Spleen (tissue), 11 donors: ENCODE data around the gene MALL. TPM values are rescaled to one million over a fixed set of nuclear protein-coding genes. Genes with fewer than 3 reads are reported as not detected.

ENCODE experiments used
- DNase-seq: peaks from one replicate; pipeline ENCODE4 v3.0.0-alpha.2; 2020
- H3K27ac ChIP-seq, 8 donors: fragments of 200-600 bp; sonication (generic) in 7 of 8; 1 replicate in 4 of 8; 2 replicates in 4 of 8; pipeline versions ENCODE4 v1.5.0 to v1.8.0; 2016 to 2021; ENCODE audit warnings: inconsistent platforms in 4 of 8, mild to moderate bottlenecking in 4 of 8, moderate library complexity in 1 of 8
- H3K27me3 ChIP-seq, 7 donors: fragments of 200-600 bp; sonication (generic) in 6 of 7; replicated peaks in 1 of 7; 1 replicate in 4 of 7; 2 replicates in 3 of 7; pipeline versions ENCODE4 v1.5.0 to v1.8.0; 2016 to 2021; ENCODE audit warnings: inconsistent platforms in 3 of 7, mild to moderate bottlenecking in 1 of 7
- H3K36me3 ChIP-seq, 6 donors: fragments of 200-600 bp; sonication (generic) in 5 of 6; 1 replicate in 4 of 6; 2 replicates in 2 of 6; pipeline versions ENCODE4 v1.5.0 to v1.8.0; 2016 to 2021; ENCODE audit warnings: inconsistent platforms in 2 of 6
- H3K4me1 ChIP-seq, 6 donors: fragments of 200-600 bp; sonication (generic) in 5 of 6; 1 replicate in 3 of 6; 2 replicates in 3 of 6; pipeline versions ENCODE4 v1.5.0 to v1.8.0; 2016 to 2021; ENCODE audit warnings: inconsistent platforms in 3 of 6
- H3K4me3 ChIP-seq, 8 donors: fragments of 200-600 bp; sonication (generic) in 7 of 8; 1 replicate in 4 of 8; 2 replicates in 4 of 8; pipeline versions ENCODE4 v1.5.0 to v1.8.0; 2016 to 2021; ENCODE audit warnings: inconsistent platforms in 4 of 8, mild to moderate bottlenecking in 4 of 8, moderate library complexity in 2 of 8
- H3K9me3 ChIP-seq, 8 donors: fragments of 200-600 bp; sonication (generic) in 7 of 8; 1 replicate in 4 of 8; 2 replicates in 4 of 8; pipeline versions ENCODE4 v1.5.0 to v1.8.0; 2016 to 2021; ENCODE audit warnings: inconsistent platforms in 4 of 8
- POLR2A ChIP-seq, 3 donors: fragments of 450-650 bp; IDR thresholded peaks; one replicate each; pipeline ENCODE4 v1.5.1; 2017; ENCODE audit warnings: antibody characterized with exemption in 3 of 3, mild to moderate bottlenecking in 1 of 3
- POLR2AphosphoS5 ChIP-seq, 3 donors: sonication (generic); formaldehyde crosslinking; IDR thresholded peaks; one replicate each; pipeline ENCODE4 v1.5.1; 2017; ENCODE audit warnings: antibody characterized with exemption in 3 of 3
- WGBS, 5 donors: extraction: QIAGEN DNeasy Blood & Tissue Kit in 3 of 5; methylation state at CpG; one replicate each; pipeline versions ENCODE4 v1.1.5 to v1.1.7; 2013 to 2018; 5-methylcytosine and 5-hydroxymethylcytosine counted together
- intact Hi-C: fragments of 100-400 bp; cut with DNase I; formaldehyde crosslinking; loops from one replicate; pipeline ENCODE4 v1.15.0; 2023; ENCODE audit warnings: low total_unique reads
- polyA plus RNA-seq, 3 donors: library from polyadenylated mRNA; stranded (reverse); fragments of 200-250 nt; gene quantifications; one replicate each; pipeline ENCODE4 v1.2.1, GENCODE V29; 2013
- total RNA-seq, 7 donors: library from RNA; depleted of rRNA in 3 of 7; stranded (reverse); fragments of >200 nt in 3 of 7; fragmentation: NEBNext Ultra II Directional in 4 of 7; extraction: Animal tissue kit (Norgen Biotek cat#: 25700) in 4 of 7; gene quantifications; one replicate each; pipeline versions ENCODE4 v1.1.0 to v1.2.1, GENCODE V29; 2016 to 2021
- TF ChIP-seq, protein P1 (sequence below), 11 experiments: fragments of 200-600 bp in 7 of 11; fragments of 450-650 bp in 4 of 11; sonication (generic) in 4 of 11; IDR thresholded peaks in 8 of 11; conservative IDR thresholded peaks in 3 of 11; 1 replicate in 7 of 11; 2 replicates in 4 of 11; pipeline versions ENCODE4 v1.4.0 to v1.8.0; 2016 to 2021; ENCODE audit warnings: antibody characterized with exemption in 11 of 11, inconsistent platforms in 4 of 11, mild to moderate bottlenecking in 1 of 11
- donor health status: healthy with polysubstance abuse.
- donor health status: DM: no; HTN: no; CAD: no; lungs with moderate emphysema.
- donor health status: DM: no; HTN: no; CAD: no.
- donor health status: Bipolar disorder and iron deficiency.
- donor health status: healthy.
- donor health status: DM: no; HTN: no; CAD: no.
- donor health status: DM: yes; HTN: yes; CAD: no.

Gene MALL
- total and polyA plus RNA-seq, 10 donors = 1.7 to 14.5 (median 6.6) TPM

GRCh38 chr2:110124038-110124825, 8.6 kb upstream of the MALL start:
- H3K27me3 ChIP-seq = no peaks in the 10 kb centered on the region
- intact Hi-C loops = no loop called here
- DNase-seq = no peak
- WGBS, 5 donors = 76 to 83% (median 79%) methylated on average over 3 to 4 of the region's 4 CpGs
- no peaks in the 10 kb centered on the region for H3K9me3 ChIP-seq
- no peak overlapping the region for H3K27ac ChIP-seq
- TF ChIP-seq POLR2AphosphoS5 (IDR thresholded peaks at IDR 0.05) (no peak), POLR2A (IDR thresholded peaks at IDR 0.05) (no peak)
- TF ChIP-seq, protein P1, sequence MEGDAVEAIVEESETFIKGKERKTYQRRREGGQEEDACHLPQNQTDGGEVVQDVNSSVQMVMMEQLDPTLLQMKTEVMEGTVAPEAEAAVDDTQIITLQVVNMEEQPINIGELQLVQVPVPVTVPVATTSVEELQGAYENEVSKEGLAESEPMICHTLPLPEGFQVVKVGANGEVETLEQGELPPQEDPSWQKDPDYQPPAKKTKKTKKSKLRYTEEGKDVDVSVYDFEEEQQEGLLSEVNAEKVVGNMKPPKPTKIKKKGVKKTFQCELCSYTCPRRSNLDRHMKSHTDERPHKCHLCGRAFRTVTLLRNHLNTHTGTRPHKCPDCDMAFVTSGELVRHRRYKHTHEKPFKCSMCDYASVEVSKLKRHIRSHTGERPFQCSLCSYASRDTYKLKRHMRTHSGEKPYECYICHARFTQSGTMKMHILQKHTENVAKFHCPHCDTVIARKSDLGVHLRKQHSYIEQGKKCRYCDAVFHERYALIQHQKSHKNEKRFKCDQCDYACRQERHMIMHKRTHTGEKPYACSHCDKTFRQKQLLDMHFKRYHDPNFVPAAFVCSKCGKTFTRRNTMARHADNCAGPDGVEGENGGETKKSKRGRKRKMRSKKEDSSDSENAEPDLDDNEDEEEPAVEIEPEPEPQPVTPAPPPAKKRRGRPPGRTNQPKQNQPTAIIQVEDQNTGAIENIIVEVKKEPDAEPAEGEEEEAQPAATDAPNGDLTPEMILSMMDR (IDR thresholded peaks at IDR 0.05 in 8 of 11, conservative IDR thresholded peaks at IDR 0.05 in 3 of 11) = no peak
- no peaks in the 10 kb centered on the region for H3K36me3 ChIP-seq
- H3K4me3 ChIP-seq = no peak overlapping the region
- peaks cover 0 to 12% (median 7%) of the 10 kb centered on the region in 6 donors for H3K4me1 ChIP-seq

- Histone ChIP-seq H3K27ac (no peak overlapping the region), H3K4me3 (no peak overlapping the region), H3K4me1 (peaks cover 0 to 30% (median 10%) of the 10 kb centered on the region in 6 donors), H3K36me3 (no peaks in the 10 kb centered on the region), H3K9me3 (no peaks in the 10 kb centered on the region), H3K27me3 (peaks cover 0 to 12% (median 1%) of the 10 kb centered on the region in 7 donors)
- DNase-seq = no peak
- intact Hi-C loops = no loop called here
- TF ChIP-seq POLR2A (IDR thresholded peaks at IDR 0.05) (no peak), POLR2AphosphoS5 (IDR thresholded peaks at IDR 0.05) (no peak)
- TF ChIP-seq, protein P1 (IDR thresholded peaks at IDR 0.05 in 8 of 11, conservative IDR thresholded peaks at IDR 0.05 in 3 of 11) = no peak
- WGBS, 5 donors = 90 to 99% (median 92%) methylated on average over 3 of the region's 3 CpGs
Observed at GRCh38 chr2:110121592-110121991, 6.0 kb upstream of the MALL start.

- Histone ChIP-seq H3K9me3 (no peaks in the 10 kb centered on the region), H3K4me1 (peaks cover 3 to 36% (median 13%) of the 10 kb centered on the region in 6 donors), H3K4me3 (no peak overlapping the region), H3K36me3 (no peaks in the 10 kb centered on the region), H3K27me3 (peaks cover 0 to 18% (median 7%) of the 10 kb centered on the region in 7 donors), H3K27ac (no peak overlapping the region)
- no peak for DNase-seq
- TF ChIP-seq, protein P1 (IDR thresholded peaks at IDR 0.05 in 8 of 11, conservative IDR thresholded peaks at IDR 0.05 in 3 of 11) = no peak
- TF ChIP-seq POLR2AphosphoS5 (IDR thresholded peaks at IDR 0.05) (no peak), POLR2A (IDR thresholded peaks at IDR 0.05) (no peak)
- 50 to 77% (median 70%) methylated on average over 2 of the region's 2 CpGs for WGBS, 5 donors
- intact Hi-C loops = no loop called here
Observed at GRCh38 chr2:110121052-110121334, 5.4 kb upstream of the MALL start.

DNA sequence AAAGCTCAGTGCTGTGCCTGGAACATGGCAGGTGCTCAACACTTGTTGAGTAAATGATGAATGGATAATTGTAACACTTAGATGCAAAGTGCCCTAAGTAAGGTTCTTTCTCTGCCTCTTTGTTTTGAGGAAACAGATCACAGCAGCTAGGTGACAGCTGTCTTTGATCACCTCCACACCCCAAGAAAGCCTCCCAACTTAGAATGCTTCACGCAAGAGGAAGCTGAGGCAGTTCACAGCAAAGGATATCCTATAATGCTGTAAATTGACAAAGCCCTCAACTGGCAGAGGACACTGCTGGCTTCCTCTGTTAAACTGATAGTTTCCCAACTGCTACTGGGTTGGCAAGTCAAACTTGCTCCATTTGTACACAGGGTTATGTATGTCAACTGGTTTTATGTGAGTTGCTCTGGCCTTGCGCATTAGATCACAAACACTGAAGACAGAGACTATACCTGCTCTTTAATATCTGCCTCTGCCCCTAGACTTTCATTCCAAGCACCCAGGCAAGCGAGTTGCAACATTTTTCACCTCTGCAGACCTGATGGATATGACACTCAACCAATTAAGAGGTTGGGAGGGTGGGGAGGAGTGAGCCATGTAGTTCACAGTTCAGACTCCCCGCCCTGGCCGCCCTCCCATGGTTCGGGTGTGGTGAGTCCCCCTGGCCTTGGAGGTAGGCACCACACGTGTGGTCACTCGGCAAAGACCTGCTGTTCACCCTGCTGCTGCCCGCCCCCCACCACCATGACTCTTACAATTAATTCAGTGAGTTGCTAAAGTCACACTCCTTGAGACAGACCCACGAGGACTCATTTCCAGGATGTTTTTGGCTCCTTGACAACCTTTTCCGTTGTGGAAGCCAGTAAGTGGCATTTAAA, 4.8 kb upstream of the MALL start:
- H3K4me1 ChIP-seq = peaks cover 4 to 42% (median 19%) of the 10 kb centered on the region in 6 donors
- no peak for DNase-seq
- 61 to 71% (median 66%) methylated on average over 11 of the region's 11 CpGs for WGBS, 5 donors
- peak overlapping the region in 1 of 8 donors; percentile 4 for H3K27ac ChIP-seq
- H3K27me3 ChIP-seq = peaks cover 0 to 24% (median 13%) of the 10 kb centered on the region in 7 donors
- TF ChIP-seq POLR2A (IDR thresholded peaks at IDR 0.05) (no peak), POLR2AphosphoS5 (IDR thresholded peaks at IDR 0.05) (no peak)
- TF ChIP-seq, protein P1 (IDR thresholded peaks at IDR 0.05 in 8 of 11, conservative IDR thresholded peaks at IDR 0.05 in 3 of 11) = no peak
- no peaks in the 10 kb centered on the region for H3K36me3 ChIP-seq
- H3K4me3 ChIP-seq = no peak overlapping the region
- intact Hi-C loops = no loop called here
- no peaks in the 10 kb centered on the region for H3K9me3 ChIP-seq
